Stimulated activated CD8-positive, alpha-beta memory T cell treated with anti-CD3 and anti-CD28 coated beads, Interleukin-12 subunit alpha, Interleukin-12 subunit beta, amount 100 ng/mL, for 4 hours (primary cell): Measurements from ENCODE around the gene ATP2A1.
"Not testable (repeated sequence)": the region's sequence is repeated elsewhere in the genome, so short reads cannot be mapped to it uniquely, and the experiment has no call there.

Experiments
- DNase-seq: peaks from one replicate; pipeline ENCODE4 v3.0.0-alpha.2; 2020; ENCODE audit warnings: low read depth

ATP2A1 gene

GRCh38 chr16:28859326-28859725 lies 19.0 kb upstream of the ATP2A1 start:
- DNase-seq, result no peak

- no peak for DNase-seq
Measured at GRCh38 chr16:28863929-28864793, 14.1 kb upstream of the ATP2A1 start.

GRCh38 chr16:28865001-28865688 lies 13.1 kb upstream of the ATP2A1 start:
- DNase-seq, result no peak

GRCh38 chr16:28865722-28866453 lies 12.4 kb upstream of the ATP2A1 start:
- no peak for DNase-seq

- no peak for DNase-seq
Measured at GRCh38 chr16:28866454-28866804, 11.9 kb upstream of the ATP2A1 start.

- DNase-seq, result no peak
Measured at GRCh38 chr16:28867241-28867640, 11.0 kb upstream of the ATP2A1 start.

- not testable (repeated sequence) for DNase-seq
Measured at GRCh38 chr16:28867646-28868045, 10.6 kb upstream of the ATP2A1 start.

GRCh38 chr16:28869201-28869600 lies 9.1 kb upstream of the ATP2A1 start:
- no peak for DNase-seq

GRCh38 chr16:28872952-28873351 lies 5.3 kb upstream of the ATP2A1 start:
- no peak for DNase-seq

GRCh38 chr16:28873543-28874201 lies 4.6 kb upstream of the ATP2A1 start:
- DNase-seq, result peak; percentile 37

- no peak for DNase-seq
Measured at GRCh38 chr16:28874406-28874805, 3.9 kb upstream of the ATP2A1 start.

- no peak for DNase-seq
Measured at GRCh38 chr16:28875134-28876018, 2.9 kb upstream of the ATP2A1 start.

- DNase-seq, result no peak
Measured at GRCh38 chr16:28876019-28876659, 2.1 kb upstream of the ATP2A1 start.

GRCh38 chr16:28876973-28877654 lies 1.2 kb upstream of the ATP2A1 start:
- no peak for DNase-seq

- DNase-seq, result no peak
Measured at GRCh38 chr16:28877655-28878000, 660 bp upstream of the ATP2A1 start.

GRCh38 chr16:28879261-28879840 lies 1.1 kb downstream of the ATP2A1 start:
- DNase-seq, result no peak

GRCh38 chr16:28879841-28880588 lies 1.7 kb downstream of the ATP2A1 start:
- DNase-seq, result peak; percentile 85

- DNase-seq, result no peak
Measured at GRCh38 chr16:28880589-28880915, 2.3 kb downstream of the ATP2A1 start.

GRCh38 chr16:28880955-28881354 lies 2.7 kb downstream of the ATP2A1 start:
- DNase-seq, result no peak
